Measurements from ENCODE around the gene TET3.

GRCh38 chr2:73985308-73986084 is 786 bp downstream of the TET3 start:
- no peak for TF ChIP-seq EZH2 (IDR thresholded peaks at IDR 0.05; ENCODE audit: insufficient read depth, low read length)
- no peak for TF ChIP-seq CTCF (IDR thresholded peaks at IDR 0.05; ENCODE audit: insufficient read depth, low read depth, low read length)
